K562 (cell line): ENCODE results near the gene KATNB1. TPM values are rescaled to one million over a fixed set of nuclear protein-coding genes. Genes with fewer than 3 reads are reported as not detected.

Source experiments
- ARID2 ChIP-seq: fragments of 450-650 bp; IDR thresholded peaks from 2 replicates; pipeline ENCODE4 v1.6.1; 2017; ENCODE audit warnings: antibody characterized with exemption, mild to moderate bottlenecking
- BRCA1 ChIP-seq, 2 experiments: fragments of 450-650 bp in 1 of 2; sonication (generic) in 1 of 2; formaldehyde crosslinking in 1 of 2; IDR thresholded peaks; 2 replicates each; pipeline versions ENCODE4 v1.5.0 to v1.6.1; 2017 to 2020; ENCODE audit warnings: mild to moderate bottlenecking in 1 of 2, missing genetic modification reagents in 1 of 2
- BRD9 ChIP-seq: fragments of 450-650 bp; IDR thresholded peaks from 2 replicates; pipeline ENCODE4 v1.6.1; 2018; ENCODE audit warnings: low read depth; ENCODE audit not compliant: partially characterized antibody
- CBFA2T3 ChIP-seq: fragments of 450-650 bp; IDR thresholded peaks from 2 replicates; pipeline ENCODE4 v1.6.1; 2017
- CHD1 ChIP-seq: fragments of 200-600 bp; sonication (generic); IDR thresholded peaks from one replicate; pipeline ENCODE4 v1.6.1; 2012; ENCODE audit warnings: mild to moderate bottlenecking, moderate library complexity, low read length, inconsistent platforms
- CHD4 ChIP-seq: fragments of 200-600 bp; sonication (generic); IDR thresholded peaks from 3 replicates; pipeline ENCODE4 v1.6.1; 2012; ENCODE audit warnings: low read depth, mild to moderate bottlenecking, mixed read lengths, low read length, inconsistent platforms; ENCODE audit not compliant: insufficient read depth, insufficient replicate concordance, poor library complexity, severe bottlenecking
- DNMT1 ChIP-seq: fragments of 450-650 bp; IDR thresholded peaks from 2 replicates; pipeline ENCODE4 v1.6.1; 2016; ENCODE audit warnings: antibody characterized with exemption, mild to moderate bottlenecking
- E4F1 ChIP-seq: fragments of 250-450 bp; sonication (Bioruptor Pico); IDR thresholded peaks from 2 replicates; pipeline ENCODE4 v1.5.0; 2021; ENCODE audit warnings: mild to moderate bottlenecking, borderline replicate concordance
- HEY1 ChIP-seq: fragments of 250-450 bp; sonication (Bioruptor Pico); IDR thresholded peaks from 2 replicates; pipeline ENCODE4 v1.5.0; 2020; ENCODE audit warnings: mild to moderate bottlenecking, moderate library complexity, borderline replicate concordance
- KLF6 ChIP-seq: fragments of 250-450 bp; sonication (Bioruptor Pico); IDR thresholded peaks from 2 replicates; pipeline ENCODE4 v1.4.0; 2020; ENCODE audit warnings: mild to moderate bottlenecking, moderate library complexity, borderline replicate concordance
- NFATC3 ChIP-seq: fragments of 450-650 bp; IDR thresholded peaks from 2 replicates; pipeline ENCODE4 v1.6.1; 2017; ENCODE audit warnings: mild to moderate bottlenecking
- POLR2A ChIP-seq: fragments of 450-650 bp; conservative IDR thresholded peaks from 2 replicates; pipeline ENCODE4 v1.6.1; 2016
- POLR2AphosphoS2 ChIP-seq: IDR thresholded peaks from 2 replicates; pipeline ENCODE4 v1.6.1; 2012; ENCODE audit warnings: low read length, improper control_type of control experiment
- SAP30 ChIP-seq: fragments of 200-600 bp; sonication (generic); IDR thresholded peaks from 2 replicates; pipeline ENCODE4 v1.6.1; 2012; ENCODE audit warnings: borderline replicate concordance, low read depth, mild to moderate bottlenecking, moderate library complexity, low read length, control low read depth, inconsistent platforms; ENCODE audit not compliant: insufficient read depth, poor library complexity, severe bottlenecking
- TEAD2 ChIP-seq: fragments of 450-650 bp; IDR thresholded peaks from 2 replicates; pipeline ENCODE4 v1.6.1; 2016; ENCODE audit warnings: missing genetic modification characterization, control low read depth, missing compliant biosample characterization
- TRIM24 ChIP-seq, 2 experiments: fragments of 450-650 bp; IDR thresholded peaks; 2 replicates each; pipeline ENCODE4 v1.6.1; 2016
- ZKSCAN3 ChIP-seq: fragments of 250-450 bp; sonication (Bioruptor Pico); IDR thresholded peaks from 2 replicates; pipeline ENCODE4 v1.4.0; 2020
- ZNF384 ChIP-seq: IDR thresholded peaks from 2 replicates; pipeline ENCODE4 v1.6.1; 2012; ENCODE audit warnings: low read depth, low read length, improper control_type of control experiment
- ZNF431 ChIP-seq: sonication (generic); formaldehyde crosslinking; IDR thresholded peaks from 2 replicates; pipeline ENCODE4 v1.8.0; 2022; ENCODE audit warnings: mild to moderate bottlenecking, missing genetic modification reagents
- ZNF707 ChIP-seq: fragments of 250-450 bp; sonication (Bioruptor Pico); conservative IDR thresholded peaks from 2 replicates; pipeline ENCODE4 v1.8.0; 2022; ENCODE audit warnings: inconsistent platforms, mild to moderate bottlenecking, moderate library complexity
- ZNF764 ChIP-seq: fragments of 250-450 bp; sonication (Bioruptor Pico); IDR thresholded peaks from 2 replicates; pipeline ENCODE4 v1.4.0; 2020; ENCODE audit warnings: low read depth, mild to moderate bottlenecking, moderate library complexity
- ZNF766 ChIP-seq: fragments of 200-800 bp; sonication (Bioruptor generic); conservative IDR thresholded peaks from 2 replicates; pipeline ENCODE4 v1.6.1; 2016; ENCODE audit warnings: missing genetic modification characterization, missing compliant biosample characterization
- polyA plus RNA-seq, 8 experiments: library from polyadenylated mRNA; depleted of rRNA in 4 of 8; stranded (reverse) in 5 of 8; unstranded in 3 of 8; fragments of >200 nt; fragmentation: Nextera tagmentation in 2 of 8; fragmentation: Illumina TruSeq in 1 of 8; extraction: Ambion mirVana in 2 of 8; extraction: Trizol in 1 of 8; gene quantifications; 2 replicates each; pipeline versions ENCODE4 v1.2.1 to v1.2.3, GENCODE V29; 2011 to 2014; ENCODE audit warnings: inconsistent platforms in 1 of 8, missing spikeins in 1 of 8
- total RNA-seq, 7 experiments: library from RNA; depleted of rRNA in 6 of 7; stranded (reverse); fragments of >200 nt in 6 of 7; fragmentation: Illumina TruSeq in 2 of 7; extraction: Trizol in 2 of 7; gene quantifications; 2 replicates each; pipeline versions ENCODE4 v1.2.1 to v1.2.3, GENCODE V29; 2011 to 2021; ENCODE audit warnings: low replicate concordance in 1 of 7
- TF ChIP-seq, protein P1 (sequence below): fragments of 250-450 bp; sonication (Bioruptor Pico); IDR thresholded peaks from 2 replicates; pipeline ENCODE4 v1.8.0; 2021; ENCODE audit warnings: borderline replicate concordance, mild to moderate bottlenecking, moderate library complexity; ENCODE audit not compliant: poor library complexity, severe bottlenecking
- TF ChIP-seq, protein P2 (sequence below): fragments of 250-450 bp; sonication (Bioruptor Pico); IDR thresholded peaks from 2 replicates; pipeline ENCODE4 v1.4.0; 2020

The KATNB1 gene
- total and polyA plus RNA-seq, 9 of the 15 experiments (the other 6 are each of a cell fraction or from before 2014, with no cell fraction given), result 1.2 to 52.6 (median 21.9) TPM

DNA sequence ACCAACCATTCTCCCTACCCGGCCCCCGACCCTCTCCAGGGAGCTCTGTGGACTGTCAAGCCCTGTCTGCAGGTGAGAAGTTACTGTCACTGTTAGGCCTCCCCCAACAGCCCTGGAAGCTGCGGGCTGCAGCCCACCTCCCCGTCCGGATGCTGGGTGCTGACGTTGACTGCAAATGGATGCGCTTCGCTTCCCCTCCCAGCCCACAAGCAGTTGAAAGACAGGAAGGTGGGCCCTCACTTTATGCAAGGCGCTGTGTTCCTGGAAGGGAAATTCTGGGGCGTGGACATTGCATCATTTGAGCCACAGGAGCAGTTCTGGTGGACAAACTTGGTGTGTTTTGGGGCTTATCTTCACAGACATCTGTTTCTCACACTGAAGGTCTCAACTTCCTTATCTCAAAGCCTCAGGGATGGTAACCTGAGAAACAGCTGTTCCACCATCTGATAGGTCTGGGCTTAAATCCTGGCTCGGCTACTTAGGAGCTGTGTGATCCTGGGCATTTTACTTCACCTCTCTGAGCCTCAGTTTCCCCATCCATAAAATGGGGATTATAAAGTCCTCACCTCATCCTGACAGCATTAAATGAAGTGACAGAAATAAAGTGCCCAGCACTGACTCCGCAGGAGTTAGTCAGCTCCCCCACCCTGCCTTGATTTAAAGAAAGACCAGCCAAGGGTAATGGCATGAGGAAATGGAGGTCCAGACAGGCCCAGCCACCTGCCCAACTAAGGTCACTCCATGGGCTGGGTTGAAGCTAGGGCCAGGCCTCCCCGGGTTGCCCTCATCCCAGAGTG, 45.6 kb upstream of the KATNB1 start (continued):
- TF ChIP-seq, protein P1, sequence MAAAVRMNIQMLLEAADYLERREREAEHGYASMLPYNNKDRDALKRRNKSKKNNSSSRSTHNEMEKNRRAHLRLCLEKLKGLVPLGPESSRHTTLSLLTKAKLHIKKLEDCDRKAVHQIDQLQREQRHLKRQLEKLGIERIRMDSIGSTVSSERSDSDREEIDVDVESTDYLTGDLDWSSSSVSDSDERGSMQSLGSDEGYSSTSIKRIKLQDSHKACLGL (CRISPR knock-in tag), result no peak
- TF ChIP-seq DNMT1, result no peak
- TF ChIP-seq POLR2AphosphoS2, result no peak
- TF ChIP-seq CHD4, result peak; percentile 83
- TF ChIP-seq ARID2, result no peak
- TF ChIP-seq ZNF384, result peak; percentile 31; the same call in 1 of the 2 replicates
- 0 out of 2 replicates have a peak, but pooled peaks have one; percentile 35 for TF ChIP-seq TEAD2 (tag)
- TF ChIP-seq, protein P2, sequence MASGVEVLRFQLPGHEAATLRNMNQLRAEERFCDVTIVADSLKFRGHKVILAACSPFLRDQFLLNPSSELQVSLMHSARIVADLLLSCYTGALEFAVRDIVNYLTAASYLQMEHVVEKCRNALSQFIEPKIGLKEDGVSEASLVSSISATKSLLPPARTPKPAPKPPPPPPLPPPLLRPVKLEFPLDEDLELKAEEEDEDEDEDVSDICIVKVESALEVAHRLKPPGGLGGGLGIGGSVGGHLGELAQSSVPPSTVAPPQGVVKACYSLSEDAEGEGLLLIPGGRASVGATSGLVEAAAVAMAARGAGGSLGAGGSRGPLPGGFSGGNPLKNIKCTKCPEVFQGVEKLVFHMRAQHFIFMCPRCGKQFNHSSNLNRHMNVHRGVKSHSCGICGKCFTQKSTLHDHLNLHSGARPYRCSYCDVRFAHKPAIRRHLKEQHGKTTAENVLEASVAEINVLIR, result no peak
- TF ChIP-seq E4F1 (CRISPR knock-in tag), result no peak
- TF ChIP-seq ZNF764 (CRISPR knock-in tag), result no peak
- peak; percentile 80 for TF ChIP-seq ZNF431
- peak; percentile 78; the same call in 1 of the 2 replicates for TF ChIP-seq KLF6
- peak; percentile 93 for TF ChIP-seq NFATC3
- TF ChIP-seq ZKSCAN3, result no peak
- TF ChIP-seq CHD1, result no peak
- peak; percentile 85; the same call in 1 of the 2 replicates for TF ChIP-seq HEY1 (CRISPR knock-in tag)
- no peak for TF ChIP-seq BRCA1 (IDR thresholded peaks at IDR 0.05)
- no peak for TF ChIP-seq BRCA1 (CRISPR knock-in tag; IDR thresholded peaks at IDR 0.05)
- TF ChIP-seq POLR2A, result no peak
- TF ChIP-seq CBFA2T3, result peak; percentile 100
- TF ChIP-seq BRD9, result peak; percentile 95
- TF ChIP-seq SAP30, result no peak
- no peak for TF ChIP-seq ZNF707 (CRISPR knock-in tag)
- peak; percentile 99 for TF ChIP-seq TRIM24 (IDR thresholded peaks at IDR 0.05)
- peak; percentile 97 for TF ChIP-seq ZNF766
